Measurements from ENCODE around the gene KCNAB1.
"Not testable (repeated sequence)": the region's sequence is repeated elsewhere in the genome, so short reads cannot be mapped to it uniquely, and the experiment has no call there.

KCNAB1 gene

DNA sequence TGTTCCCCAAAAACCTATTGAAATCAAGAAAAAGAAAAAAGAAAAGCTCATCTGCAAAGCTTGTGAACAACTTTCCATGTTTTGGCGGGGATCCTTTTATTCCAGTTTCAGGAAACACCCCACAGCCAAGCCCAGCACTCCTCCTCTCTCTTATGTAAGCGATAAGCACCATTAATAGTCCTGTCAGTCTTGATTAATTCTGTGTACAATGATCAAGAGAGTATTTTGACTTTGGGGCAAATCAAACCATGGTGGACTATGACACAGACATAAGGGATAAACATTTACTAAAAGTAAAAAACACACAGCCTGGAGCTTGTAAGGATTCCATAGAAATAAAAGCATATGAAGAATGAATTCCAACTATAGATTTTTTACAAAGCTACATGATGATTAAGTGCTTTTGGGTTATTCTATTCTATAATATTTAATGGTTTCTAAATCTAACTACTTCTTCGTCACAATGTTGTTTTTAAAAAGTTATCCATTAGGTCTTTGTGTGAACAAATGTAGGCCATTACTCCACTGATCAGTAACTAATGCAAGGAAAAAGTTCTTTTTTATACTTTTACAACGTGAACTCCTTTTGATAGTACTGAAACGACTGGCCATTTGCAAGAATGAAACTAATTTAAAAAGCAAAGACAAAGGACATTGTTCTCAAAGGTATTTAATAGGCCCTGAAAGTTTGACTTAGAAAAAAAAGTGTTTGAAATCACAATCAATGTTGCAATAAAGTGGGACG, 106.5 kb downstream of the KCNAB1 start:
- no peak for DNase-seq

DNA sequence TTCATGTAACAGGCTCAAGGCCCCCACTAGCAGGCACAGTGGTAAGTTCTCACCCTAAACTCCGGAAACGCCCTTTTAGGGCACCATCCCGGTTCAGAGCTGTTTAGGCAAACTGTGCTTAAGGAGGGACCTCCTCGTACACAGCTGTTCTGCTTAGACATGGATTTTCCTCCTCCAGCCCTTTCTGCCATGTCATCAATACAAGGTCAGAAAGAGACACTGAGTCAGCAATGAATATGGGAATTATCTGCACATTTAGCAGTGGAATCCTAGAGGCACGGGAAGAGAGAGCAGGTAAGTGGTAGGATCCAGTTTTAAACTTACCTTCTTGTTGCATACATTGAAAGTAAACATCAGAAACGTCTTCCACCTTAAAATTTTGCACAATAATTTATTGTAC, 107.3 kb downstream of the KCNAB1 start:
- no peak for DNase-seq

DNA sequence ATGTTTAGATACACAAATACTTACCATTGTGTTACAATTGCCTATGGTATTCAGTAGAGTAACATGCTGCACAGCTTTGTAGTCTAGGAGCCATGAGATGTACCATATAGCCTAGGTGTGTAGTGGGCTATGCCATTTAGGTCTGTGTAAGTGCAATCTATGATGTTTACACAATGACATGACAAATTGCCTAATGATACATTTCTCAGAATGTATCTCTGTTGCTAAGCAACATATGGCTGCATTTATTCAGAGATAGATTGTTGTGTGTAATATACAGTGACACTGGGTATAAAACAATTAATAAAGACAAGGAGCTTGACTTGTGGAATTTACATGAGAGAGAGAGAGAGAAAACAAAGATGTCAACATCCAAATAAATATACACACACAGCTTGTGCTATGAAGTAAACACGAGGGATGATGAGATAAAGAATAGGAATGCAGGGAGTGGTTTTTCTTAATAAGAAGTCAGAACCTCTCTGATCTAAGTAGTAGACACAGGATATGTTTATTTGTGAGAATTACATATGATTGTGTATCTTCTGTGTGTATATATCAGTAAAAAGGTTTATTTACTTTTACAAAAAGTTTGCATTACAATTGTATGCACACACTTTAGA, 110.0 kb downstream of the KCNAB1 start:
- DNase-seq = no peak

DNA sequence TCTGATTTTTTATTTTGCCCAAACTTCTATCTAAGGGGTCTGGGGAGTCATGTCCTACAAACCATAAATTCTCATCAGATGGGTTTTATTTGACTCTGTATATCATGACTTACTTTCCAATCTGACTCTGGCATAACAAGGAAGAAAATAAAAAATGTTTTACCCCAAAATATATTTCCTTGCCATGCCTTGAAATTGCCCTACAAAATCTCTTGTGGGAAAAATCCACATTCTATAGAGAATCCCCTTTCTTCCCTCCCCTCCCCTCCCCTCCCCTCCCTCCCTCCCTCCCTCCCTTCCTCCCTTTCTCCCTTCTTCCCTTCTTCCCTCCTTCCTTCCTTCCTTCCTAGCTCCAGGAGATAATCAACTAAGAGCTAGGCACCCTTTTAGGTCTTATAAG, 110.8 kb downstream of the KCNAB1 start:
- DNase-seq = not testable (repeated sequence)

DNA sequence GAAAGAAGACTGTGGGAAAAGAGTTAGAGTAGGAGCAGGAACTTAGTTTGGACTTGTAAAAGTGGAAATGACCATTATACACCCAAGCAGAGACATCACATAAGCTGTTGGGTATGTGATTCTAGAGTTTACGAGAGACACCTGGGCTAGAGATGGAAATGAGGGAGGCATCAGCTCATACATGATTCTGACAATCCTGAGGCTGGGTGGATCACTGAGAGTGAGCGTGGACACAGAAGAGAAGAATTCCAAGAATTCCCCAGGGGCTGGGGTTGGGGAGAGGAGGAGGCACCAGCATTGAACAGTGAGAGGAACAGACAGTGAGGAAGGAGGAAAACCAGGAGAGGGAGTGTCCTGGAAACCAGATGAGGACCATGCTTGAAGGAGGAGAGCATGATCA, 113.5 kb downstream of the KCNAB1 start:
- DNase-seq = no peak

GRCh38 chr3:156236556-156237260, 116.3 kb downstream of the KCNAB1 start:
- DNase-seq = no peak

DNA sequence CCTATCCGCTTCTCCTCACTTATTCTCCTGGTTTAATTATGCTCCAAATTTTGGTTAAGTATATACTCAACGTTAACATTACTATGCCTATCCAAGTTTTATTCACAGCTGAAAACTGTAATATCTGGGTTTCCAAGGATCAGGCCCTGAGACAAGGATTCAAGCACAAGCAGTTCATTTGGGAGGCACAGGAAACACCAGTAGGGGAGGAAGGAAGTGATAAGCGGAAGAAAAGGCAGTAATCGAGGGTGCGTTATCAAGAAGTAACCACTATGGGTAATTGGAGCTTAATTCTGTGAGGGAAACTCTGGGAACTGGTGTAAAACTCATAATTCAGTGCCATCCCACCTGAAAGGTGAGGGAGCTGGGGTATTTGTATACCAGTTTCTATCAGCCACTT, 120.3 kb downstream of the KCNAB1 start:
- DNase-seq = no peak

GRCh38 chr3:156246961-156247725, 126.8 kb downstream of the KCNAB1 start:
- no peak for DNase-seq

DNA sequence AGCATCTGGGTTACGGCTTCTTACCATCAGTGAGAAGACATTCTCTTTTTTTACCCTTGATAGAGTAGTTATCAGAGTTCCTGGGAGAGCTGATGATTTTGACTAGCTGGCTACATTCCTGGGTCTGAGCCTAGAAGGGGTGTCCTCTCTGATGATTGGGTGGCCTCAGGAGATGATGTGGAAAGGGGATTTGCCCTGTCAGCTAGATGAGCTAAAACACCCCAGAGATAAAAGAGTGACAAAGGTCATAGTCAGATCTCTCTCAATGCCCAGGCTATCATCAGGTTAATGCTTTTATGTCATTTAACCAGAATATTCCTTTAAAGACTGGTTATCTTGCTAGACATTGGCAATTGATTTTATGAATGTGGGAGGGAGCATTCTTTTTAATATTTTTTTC, 130.2 kb downstream of the KCNAB1 start:
- DNase-seq = no peak

DNA sequence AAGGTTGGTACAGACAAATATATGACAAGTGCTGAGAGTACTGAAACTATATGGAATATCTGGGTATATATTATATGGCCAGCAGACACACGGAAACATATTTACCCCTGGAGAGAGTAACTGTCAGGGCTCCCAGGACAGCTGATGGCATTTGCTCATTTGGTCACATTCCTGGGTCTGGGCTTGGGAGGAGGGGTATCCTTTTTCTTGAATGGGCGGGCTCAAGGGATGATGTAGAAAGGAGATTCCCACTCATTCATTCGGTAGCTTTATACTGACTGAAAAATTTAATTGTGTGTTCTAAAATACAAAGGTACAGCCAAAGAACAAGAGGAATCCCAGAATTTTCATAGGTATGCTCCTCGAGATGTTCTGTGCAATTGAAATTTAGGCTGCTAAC, 131.0 kb downstream of the KCNAB1 start:
- no peak for DNase-seq

DNA sequence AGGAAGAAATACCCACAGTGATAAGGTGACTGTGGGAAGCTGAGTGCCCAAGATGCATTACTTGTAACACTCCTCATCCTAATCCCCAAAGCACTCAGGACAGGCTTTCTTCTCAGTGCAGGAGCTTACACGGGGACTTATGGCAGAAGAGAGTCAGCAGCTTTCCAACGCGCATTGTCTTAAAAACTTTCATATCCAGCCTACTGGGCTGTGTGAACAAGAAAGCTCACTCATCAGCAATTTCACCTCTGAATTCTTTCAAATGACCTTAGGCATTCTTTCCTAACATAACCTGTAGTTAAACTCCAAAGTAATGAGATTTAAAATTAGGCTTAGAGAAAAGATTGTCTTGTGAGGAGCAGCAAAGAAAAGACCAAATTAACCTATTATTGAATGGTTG, 132.3 kb downstream of the KCNAB1 start:
- DNase-seq = no peak

- no peak for DNase-seq
Observed at GRCh38 chr3:156253150-156253549, 132.8 kb downstream of the KCNAB1 start.

GRCh38 chr3:156256256-156256655, 135.9 kb downstream of the KCNAB1 start:
- no peak for DNase-seq

- DNase-seq = no peak
Observed at GRCh38 chr3:156256945-156257344, 136.6 kb downstream of the KCNAB1 start.

- no peak for DNase-seq
Observed at GRCh38 chr3:156258301-156258700, 137.9 kb downstream of the KCNAB1 start.

DNA sequence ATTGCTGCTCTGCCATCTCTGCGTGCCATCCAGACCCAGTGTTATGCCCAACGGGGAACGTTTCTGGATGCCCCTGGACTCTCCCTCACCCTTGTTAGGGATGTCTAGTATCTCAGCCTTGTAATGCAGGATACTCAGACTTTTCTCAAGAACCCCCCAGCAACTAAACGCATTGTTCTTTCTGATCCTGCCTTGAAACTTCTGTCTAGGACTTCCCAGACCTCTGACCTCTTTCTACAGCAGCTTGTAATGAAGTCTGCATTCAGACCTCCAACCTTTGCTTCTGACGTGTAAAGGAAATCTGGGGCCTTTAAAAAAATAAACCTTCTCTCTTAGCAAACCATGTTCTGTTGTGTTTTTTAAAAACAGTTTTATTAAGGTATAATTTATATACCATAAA, 139.5 kb downstream of the KCNAB1 start:
- no peak for DNase-seq

- no peak for DNase-seq
Observed at GRCh38 chr3:156260331-156260730, 140.0 kb downstream of the KCNAB1 start.

DNA sequence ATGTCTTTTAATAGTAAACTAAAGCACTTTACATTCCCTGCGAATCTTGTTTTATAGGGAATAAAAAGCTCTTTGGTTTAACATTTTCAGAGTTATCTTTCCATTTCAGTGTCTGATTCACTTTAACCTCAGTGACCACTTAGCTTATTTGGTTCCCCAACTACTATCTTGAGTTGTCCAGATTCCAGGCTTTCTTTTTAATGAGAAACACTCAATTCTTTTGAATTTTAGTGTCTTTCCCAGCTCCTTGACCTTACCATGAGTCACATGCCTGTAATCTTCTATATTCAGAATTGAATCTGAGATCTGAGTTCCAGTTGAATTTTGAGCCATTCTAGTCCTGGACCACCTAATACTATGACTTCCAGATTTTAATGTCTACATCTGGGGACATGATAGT, 144.4 kb downstream of the KCNAB1 start:
- no peak for DNase-seq

- no peak for DNase-seq
Observed at GRCh38 chr3:156271508-156271907, 151.1 kb downstream of the KCNAB1 start.

GRCh38 chr3:156271995-156272719, 151.8 kb downstream of the KCNAB1 start:
- no peak for DNase-seq

DNA sequence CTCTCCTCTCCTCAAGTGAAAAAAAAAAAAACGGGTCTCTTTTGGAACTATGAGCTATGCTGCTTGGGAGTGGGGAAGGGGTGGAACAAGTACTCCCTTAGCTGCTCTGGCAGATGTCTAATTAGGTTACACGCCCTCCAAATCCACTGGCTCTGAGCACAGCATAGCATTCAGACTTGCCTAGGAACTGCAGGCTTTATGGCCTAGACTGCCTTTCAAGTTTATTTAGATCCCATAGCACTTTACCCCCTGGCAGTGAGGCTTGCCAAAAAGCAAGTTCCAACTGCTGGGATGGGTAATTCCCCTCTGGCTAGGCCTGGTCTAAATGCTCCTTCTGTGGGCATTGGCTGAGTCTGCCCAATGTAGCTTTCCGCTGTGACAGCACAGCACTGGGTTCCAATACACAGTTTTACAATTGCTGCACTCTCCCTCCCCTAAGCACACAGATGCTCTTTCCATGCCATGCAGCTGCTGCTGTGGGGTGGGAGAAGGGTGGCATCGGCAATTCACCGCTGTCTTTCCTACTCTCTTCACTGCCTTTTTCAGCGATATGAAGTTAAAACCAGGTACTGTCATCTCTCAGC, 152.8 kb downstream of the KCNAB1 start:
- DNase-seq = no peak

GRCh38 chr3:156274791-156275190, 154.4 kb downstream of the KCNAB1 start:
- no peak for DNase-seq
